GM18951 (cell line): ENCODE results near the gene NRAP.

ENCODE experiments used
- POLR2A ChIP-seq: IDR thresholded peaks from 4 replicates; pipeline ENCODE4 v1.6.1; 2011; ENCODE audit warnings: mild to moderate bottlenecking; ENCODE audit not compliant: insufficient read length, insufficient read depth; ENCODE audit errors: extremely low read depth
- in situ Hi-C: fragments of 300-500 bp; cut with MboI; formaldehyde crosslinking; loops from one replicate; pipeline ENCODE4 v1.12.0; 2022; ENCODE audit warnings: low sequenced_read_pairs, mixed read lengths, inconsistent platforms; ENCODE audit not compliant: unreplicated experiment

Gene NRAP

GRCh38 chr10:113663908-113664307 lies at the start of gene NRAP:
Gene NRAP (minus strand): TSS chr10:113664041. CDS start chr10:113663882, 159 bp downstream.
- in situ Hi-C loops = no loop called here
- TF ChIP-seq POLR2A = no peak

- in situ Hi-C loops = no loop called here
- TF ChIP-seq POLR2A = no peak
Observed at GRCh38 chr10:113713640-113713982, 49.8 kb upstream of the NRAP start.

- in situ Hi-C loops = no loop called here
- no peak for TF ChIP-seq POLR2A
Observed at GRCh38 chr10:113712755-113713639, 49.2 kb upstream of the NRAP start.

- in situ Hi-C loops = no loop called here
- no peak for TF ChIP-seq POLR2A
Observed at GRCh38 chr10:113712024-113712423, 48.2 kb upstream of the NRAP start.

- TF ChIP-seq POLR2A = no peak
- in situ Hi-C loops = no loop called here
Observed at GRCh38 chr10:113711142-113711541, 47.3 kb upstream of the NRAP start.

- in situ Hi-C loops = loop anchor here (10.0 kb wide), 1 partner anchor 395 kb away; no protein-coding TSS in a partner anchor
Observed at GRCh38 chr10:113709221-113709838, 45.5 kb upstream of the NRAP start.

GRCh38 chr10:113708640-113709039 lies 44.8 kb upstream of the NRAP start:
- TF ChIP-seq POLR2A = no peak
- in situ Hi-C loops = loop anchor here (10.0 kb wide), 1 partner anchor 396 kb away; no protein-coding TSS in a partner anchor

More at GRCh38 chr10:113709221-113709838, 45.5 kb upstream of the NRAP start:
- TF ChIP-seq POLR2A = no peak

GRCh38 chr10:113706623-113707022 lies 42.8 kb upstream of the NRAP start:
- no peak for TF ChIP-seq POLR2A
- in situ Hi-C loops = loop anchor here (10.0 kb wide), 1 partner anchor 398 kb away; no protein-coding TSS in a partner anchor

- in situ Hi-C loops = loop anchor here (10.0 kb wide), 1 partner anchor 400 kb away; no protein-coding TSS in a partner anchor
- TF ChIP-seq POLR2A = no peak
Observed at GRCh38 chr10:113705344-113705652, 41.5 kb upstream of the NRAP start.

- no peak for TF ChIP-seq POLR2A
- in situ Hi-C loops = loop anchor here (10.0 kb wide), 1 partner anchor 400 kb away; no protein-coding TSS in a partner anchor
Observed at GRCh38 chr10:113704637-113705343, 40.9 kb upstream of the NRAP start.

GRCh38 chr10:113697595-113697994 lies 33.8 kb upstream of the NRAP start:
- no peak for TF ChIP-seq POLR2A
- in situ Hi-C loops = no loop called here

- in situ Hi-C loops = no loop called here
- TF ChIP-seq POLR2A = no peak
Observed at GRCh38 chr10:113695691-113696090, 31.9 kb upstream of the NRAP start.

- in situ Hi-C loops = no loop called here
- TF ChIP-seq POLR2A = no peak
Observed at GRCh38 chr10:113693348-113693747, 29.5 kb upstream of the NRAP start.
